Measurements from ENCODE around the gene DLG3. TPM values are rescaled to one million over a fixed set of nuclear protein-coding genes. Genes with fewer than 3 reads are reported as not detected.
"Not testable (repeated sequence)": the region's sequence is repeated elsewhere in the genome, so short reads cannot be mapped to it uniquely, and the experiment has no call there.

DLG3 gene
- polyA plus RNA-seq, 1 experiment: 9.8 TPM

- DNase-seq (ENCODE audit: low read depth): no peak
- Histone ChIP-seq H3K27me3 (ENCODE audit: control insufficient read depth, insufficient read depth, low read length) (no peaks in the 10 kb centered on the region), H3K4me3 (ENCODE audit: low read depth, low read length) (no peak overlapping the region), H3K36me3 (ENCODE audit: control insufficient read depth, insufficient read depth, low read length) (no peaks in the 10 kb centered on the region; the same call in 1 of the 2 replicates)
- POLR2A ChIA-PET: no interaction called here
- TF ChIP-seq CTCF (IDR thresholded peaks at IDR 0.05; ENCODE audit: insufficient read depth, low read depth, low read length): no peak
- CTCF ChIA-PET: interaction anchor here (0.6 to 1.4 kb wide), 2 partner anchors 18 to 44 kb away, joined by 3 read pairs; no protein-coding TSS in a partner anchor
Observed at GRCh38 chrX:70505451-70505841, 60.8 kb downstream of the DLG3 start.

GRCh38 chrX:70508296-70508911 is 63.8 kb downstream of the DLG3 start:
- no peak for TF ChIP-seq CTCF (IDR thresholded peaks at IDR 0.05; ENCODE audit: insufficient read depth, low read depth, low read length)
- H3K27me3 ChIP-seq (ENCODE audit: control insufficient read depth, insufficient read depth, low read length): no peaks in the 10 kb centered on the region
- DNase-seq (ENCODE audit: low read depth): no peak
- ChIA-PET CTCF (no interaction called here), POLR2A (no interaction called here)
- H3K4me3 ChIP-seq (ENCODE audit: low read depth, low read length): no peak overlapping the region
- no peaks in the 10 kb centered on the region for H3K36me3 ChIP-seq (ENCODE audit: control insufficient read depth, insufficient read depth, low read length)

- CTCF ChIA-PET: no interaction called here
- H3K4me3 ChIP-seq (ENCODE audit: low read depth, low read length): no peak overlapping the region
- POLR2A ChIA-PET: no interaction called here
- no peaks in the 10 kb centered on the region for H3K36me3 ChIP-seq (ENCODE audit: control insufficient read depth, insufficient read depth, low read length)
- H3K27me3 ChIP-seq (ENCODE audit: control insufficient read depth, insufficient read depth, low read length): no peaks in the 10 kb centered on the region
- DNase-seq (ENCODE audit: low read depth): no peak
- no peak for TF ChIP-seq CTCF (IDR thresholded peaks at IDR 0.05; ENCODE audit: insufficient read depth, low read depth, low read length)
Observed at GRCh38 chrX:70509078-70509477, 64.4 kb downstream of the DLG3 start.

GRCh38 chrX:70515270-70515669 is 70.6 kb downstream of the DLG3 start:
- H3K4me3 ChIP-seq (ENCODE audit: low read depth, low read length); DNase-seq (ENCODE audit: low read depth); POLR2A ChIA-PET; H3K36me3 ChIP-seq (ENCODE audit: control insufficient read depth, insufficient read depth, low read length); CTCF ChIA-PET; H3K27me3 ChIP-seq (ENCODE audit: control insufficient read depth, insufficient read depth, low read length): not testable (repeated sequence)

- DNase-seq (ENCODE audit: low read depth); H3K4me3 ChIP-seq (ENCODE audit: low read depth, low read length); POLR2A ChIA-PET; CTCF ChIA-PET; H3K27me3 ChIP-seq (ENCODE audit: control insufficient read depth, insufficient read depth, low read length); H3K36me3 ChIP-seq (ENCODE audit: control insufficient read depth, insufficient read depth, low read length): not testable (repeated sequence)
Observed at GRCh38 chrX:70515692-70516091, 71.1 kb downstream of the DLG3 start.

- no peak overlapping the region for H3K4me3 ChIP-seq (ENCODE audit: low read depth, low read length)
- no peaks in the 10 kb centered on the region for H3K36me3 ChIP-seq (ENCODE audit: control insufficient read depth, insufficient read depth, low read length)
- TF ChIP-seq CTCF (IDR thresholded peaks at IDR 0.05; ENCODE audit: insufficient read depth, low read depth, low read length): no peak
- H3K27me3 ChIP-seq (ENCODE audit: control insufficient read depth, insufficient read depth, low read length): no peaks in the 10 kb centered on the region
- ChIA-PET CTCF (no interaction called here), POLR2A (no interaction called here)
- DNase-seq (ENCODE audit: low read depth): no peak
Observed at GRCh38 chrX:70525733-70526132, 81.1 kb downstream of the DLG3 start.
